GM23248 (cell line): ENCODE data around the gene SEPTIN2. TPM values are rescaled to one million over a fixed set of nuclear protein-coding genes. Genes with fewer than 3 reads are reported as not detected.
"Not testable (repeated sequence)": the region's sequence is repeated elsewhere in the genome, so short reads cannot be mapped to it uniquely, and the experiment has no call there.

Experiments
- DNase-seq: peaks from one replicate; pipeline ENCODE4 v3.0.0-alpha.2; 2015
- H2AFZ ChIP-seq: fragments of 200-600 bp; sonication (generic); 2 replicates; pipeline ENCODE4 v1.6.1; 2016; ENCODE audit warnings: antibody characterized with exemption
- H3F3A ChIP-seq: fragments of 200-600 bp; sonication (generic); 2 replicates; pipeline ENCODE4 v1.6.1; 2016; ENCODE audit warnings: mild to moderate bottlenecking, antibody characterized with exemption, mixed run types; ENCODE audit not compliant: insufficient read depth
- H3K27ac ChIP-seq: fragments of 200-600 bp; sonication (generic); 2 replicates; pipeline ENCODE4 v1.5.1; 2016; ENCODE audit warnings: mild to moderate bottlenecking
- H3K27me3 ChIP-seq: fragments of 200-600 bp; sonication (generic); replicated peaks from 2 replicates; pipeline ENCODE4 v1.6.1; 2016; ENCODE audit warnings: mild to moderate bottlenecking; ENCODE audit not compliant: insufficient read depth
- H3K36me3 ChIP-seq: fragments of 200-600 bp; sonication (generic); 2 replicates; pipeline ENCODE4 v1.6.1; 2016; ENCODE audit warnings: low read depth, mild to moderate bottlenecking
- H3K4me1 ChIP-seq: fragments of 200-600 bp; sonication (generic); 2 replicates; pipeline ENCODE4 v1.6.1; 2016; ENCODE audit warnings: mild to moderate bottlenecking; ENCODE audit not compliant: insufficient read depth
- H3K4me2 ChIP-seq: fragments of 200-600 bp; sonication (generic); one replicate; pipeline ENCODE4 v1.6.1; 2016; ENCODE audit warnings: mild to moderate bottlenecking; ENCODE audit not compliant: unreplicated experiment
- H3K4me3 ChIP-seq: fragments of 200-600 bp; sonication (generic); 2 replicates; pipeline ENCODE4 v1.5.1; 2016; ENCODE audit warnings: mild to moderate bottlenecking
- H3K79me2 ChIP-seq: fragments of 200-600 bp; sonication (generic); 2 replicates; pipeline ENCODE4 v1.6.1; 2016; ENCODE audit warnings: mild to moderate bottlenecking; ENCODE audit not compliant: insufficient read depth
- H3K9ac ChIP-seq: fragments of 200-600 bp; sonication (generic); 2 replicates; pipeline ENCODE4 v1.6.1; 2016; ENCODE audit warnings: mild to moderate bottlenecking
- H3K9me2 ChIP-seq: fragments of 200-600 bp; sonication (generic); 2 replicates; pipeline ENCODE4 v1.6.1; 2016; ENCODE audit warnings: mixed run types, mild to moderate bottlenecking, moderate library complexity; ENCODE audit not compliant: insufficient read depth
- H3K9me3 ChIP-seq: fragments of 200-600 bp; sonication (generic); one replicate; pipeline ENCODE4 v1.6.1; 2017; ENCODE audit warnings: low read depth
- H4K20me1 ChIP-seq: fragments of 200-600 bp; sonication (generic); 2 replicates; pipeline ENCODE4 v1.6.0; 2016; ENCODE audit not compliant: insufficient read depth
- EZH2 ChIP-seq: fragments of 200-600 bp; sonication (generic); IDR thresholded peaks from 2 replicates; pipeline ENCODE4 v1.6.1; 2018; ENCODE audit warnings: antibody characterized with exemption, mild to moderate bottlenecking; ENCODE audit not compliant: insufficient read depth, poor library complexity, severe bottlenecking
- EZH2phosphoT487 ChIP-seq: fragments of 200-600 bp; sonication (generic); IDR thresholded peaks from 2 replicates; pipeline ENCODE4 v1.6.1; 2018; ENCODE audit warnings: antibody characterized with exemption, moderate library complexity, mild to moderate bottlenecking, low read depth; ENCODE audit not compliant: insufficient read depth
- WGBS, 2 experiments: methylation state at CpG; one replicate each; pipeline ENCODE4 v1.1.6; 2015 to 2017; ENCODE audit warnings: low lambda C conversion rate in 2 of 2, low coverage in 1 of 2; ENCODE audit errors: missing lambda C conversion rate in 2 of 2; 5-methylcytosine and 5-hydroxymethylcytosine counted together
- in situ Hi-C: fragments of 300-500 bp; cut with MboI; formaldehyde crosslinking; loops from 2 replicates; pipeline ENCODE4 v1.15.0; 2020
- polyA plus RNA-seq: library from polyadenylated mRNA; unstranded; fragments of >200 nt; fragmentation: Nextera tagmentation; extraction: Ambion mirVana; gene quantifications from 2 replicates; pipeline ENCODE4 v1.2.1, GENCODE V29; 2016
- total RNA-seq: library from RNA; depleted of rRNA; stranded (reverse); fragments of >200 nt; shearing (Covaris generic); gene quantifications from 2 replicates; pipeline ENCODE4 v1.2.3, GENCODE V29; 2014

The SEPTIN2 gene
- total and polyA plus RNA-seq, 2 experiments from 2014 or later: 499 to 512 TPM

DNA sequence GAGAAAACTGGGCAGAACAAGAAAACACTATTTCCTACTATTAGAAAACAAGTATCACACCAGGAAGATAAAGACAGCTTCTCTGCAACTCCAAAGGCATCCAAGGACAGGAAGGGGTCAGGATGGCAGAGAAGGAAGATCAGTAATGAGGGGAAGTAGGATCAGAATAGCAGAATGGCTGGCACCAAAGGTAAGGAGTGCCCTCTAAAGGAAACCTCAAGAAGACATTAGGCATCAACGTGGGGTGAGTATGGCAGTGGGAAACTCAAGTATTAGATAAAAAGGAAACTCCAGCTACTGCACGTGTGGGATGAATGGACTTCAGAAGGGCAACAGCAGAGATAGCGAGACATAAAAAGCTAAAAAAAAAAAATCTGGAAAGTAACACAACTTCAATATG is 26.1 kb upstream of the SEPTIN2 start:
- peaks cover 4% of the 10 kb centered on the region; the same call in 1 of the 2 replicates for H4K20me1 ChIP-seq
- no peak for TF ChIP-seq EZH2
- no peak for TF ChIP-seq EZH2phosphoT487
- H3K27ac ChIP-seq: no peak overlapping the region
- no peaks in the 10 kb centered on the region for H3K9me3 ChIP-seq
- H2AFZ ChIP-seq: no peak overlapping the region
- in situ Hi-C loops: no loop called here
- no peak overlapping the region for H3K4me2 ChIP-seq
- DNase-seq: no peak
- 0 out of 2 replicates have a peak, but pooled peaks cover 9% of the 10 kb centered on the region for H3K4me1 ChIP-seq
- H3K36me3 ChIP-seq: no peaks in the 10 kb centered on the region
- H3K79me2 ChIP-seq: peaks cover 100% of the 10 kb centered on the region
- H3K9me2 ChIP-seq: no peaks in the 10 kb centered on the region
- 55 to 66% methylated on average over 3 of the region's 3 CpGs for WGBS, 2 experiments
- peaks cover 5% of the 10 kb centered on the region for H3F3A ChIP-seq
- no peak overlapping the region for H3K4me3 ChIP-seq
- no peaks in the 10 kb centered on the region for H3K27me3 ChIP-seq
- H3K9ac ChIP-seq: no peak overlapping the region

DNA sequence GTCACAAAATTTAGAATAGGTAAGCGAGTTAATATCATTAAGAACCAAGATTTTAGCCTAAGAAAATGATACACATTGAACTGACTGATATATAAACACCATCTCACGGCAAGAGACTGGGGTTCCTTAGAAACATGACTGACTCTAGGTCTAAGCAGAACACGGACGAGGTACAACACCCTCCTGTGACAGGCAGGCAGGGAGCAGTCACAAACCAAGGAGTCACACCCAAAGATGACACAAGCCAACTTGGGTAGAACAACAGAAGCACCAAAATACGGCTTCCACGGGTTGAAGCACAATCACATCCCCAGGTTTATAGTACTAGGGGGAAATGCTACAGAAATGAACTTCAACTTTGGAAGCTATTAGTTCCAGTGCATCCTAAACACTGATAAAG is 24.6 kb upstream of the SEPTIN2 start:
- Histone ChIP-seq H3K36me3 (no peaks in the 10 kb centered on the region), H3K27me3 (no peaks in the 10 kb centered on the region), H3K4me1 (peaks cover 9% of the 10 kb centered on the region; the same call in 1 of the 2 replicates), H2AFZ (no peak overlapping the region), H3F3A (peaks cover 5% of the 10 kb centered on the region), H3K9me2 (no peaks in the 10 kb centered on the region), H3K9me3 (no peaks in the 10 kb centered on the region), H3K27ac (no peak overlapping the region), H3K4me2 (no peak overlapping the region), H4K20me1 (peaks cover 9% of the 10 kb centered on the region; the same call in 1 of the 2 replicates), H3K9ac (no peak overlapping the region), H3K4me3 (no peak overlapping the region), H3K79me2 (peaks cover 100% of the 10 kb centered on the region)
- WGBS, 2 experiments: 61 to 63% methylated on average over 6 of the region's 6 CpGs
- TF ChIP-seq EZH2phosphoT487 (no peak), EZH2 (no peak)
- in situ Hi-C loops: no loop called here
- no peak for DNase-seq

DNA sequence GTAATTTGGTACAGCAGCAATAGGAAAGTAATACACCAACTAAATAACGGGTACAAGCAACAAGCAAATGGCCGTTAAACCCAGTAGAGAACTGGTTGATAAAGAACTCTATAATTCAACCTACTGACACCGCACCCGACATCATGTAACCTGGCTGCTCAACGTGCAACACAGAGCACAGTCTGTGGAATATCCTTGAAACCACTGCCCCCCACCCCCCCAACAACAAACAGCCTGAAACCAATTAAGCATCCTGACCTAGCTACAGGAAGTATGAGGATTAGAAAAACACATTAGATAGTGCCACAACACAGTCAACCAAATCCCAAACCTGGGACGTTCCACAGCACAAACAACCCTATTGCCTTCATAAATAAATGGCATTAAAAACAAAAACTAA is 23.7 kb upstream of the SEPTIN2 start:
- Histone ChIP-seq H3K27me3 (no peaks in the 10 kb centered on the region), H3K9ac (no peak overlapping the region), H2AFZ (no peak overlapping the region), H3F3A (peaks cover 5% of the 10 kb centered on the region), H3K36me3 (0 out of 2 replicates have a peak, but pooled peaks cover 3% of the 10 kb centered on the region), H3K27ac (no peak overlapping the region), H3K4me1 (peaks cover 9% of the 10 kb centered on the region; the same call in 1 of the 2 replicates), H4K20me1 (peaks cover 9% of the 10 kb centered on the region; the same call in 1 of the 2 replicates), H3K9me2 (no peaks in the 10 kb centered on the region), H3K79me2 (peaks cover 100% of the 10 kb centered on the region), H3K9me3 (no peaks in the 10 kb centered on the region), H3K4me3 (no peak overlapping the region), H3K4me2 (no peak overlapping the region)
- TF ChIP-seq EZH2 (no peak), EZH2phosphoT487 (no peak)
- 67 to 70% methylated on average over 6 of the region's 6 CpGs for WGBS, 2 experiments
- in situ Hi-C loops: no loop called here
- DNase-seq: no peak

DNA sequence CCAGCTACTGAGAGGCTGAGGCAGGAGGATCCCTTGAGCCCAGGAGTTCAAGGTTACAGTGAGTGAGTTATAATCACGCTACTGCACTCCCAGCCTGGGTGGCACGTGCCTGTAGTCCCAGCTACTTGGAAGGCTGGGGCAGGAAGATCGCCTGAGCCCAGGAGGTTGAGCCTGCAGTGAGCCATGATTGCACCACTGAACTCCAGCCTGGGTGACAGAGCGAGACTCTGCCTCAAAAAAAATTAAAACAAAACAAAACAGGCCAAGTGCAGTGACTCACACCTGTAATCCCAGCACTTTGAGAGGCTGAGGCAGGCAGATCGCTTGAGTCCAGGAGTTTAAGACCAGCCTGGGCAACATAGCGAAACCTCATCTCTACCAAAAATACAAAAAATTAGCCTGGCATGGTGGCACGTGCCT is 22.3 kb upstream of the SEPTIN2 start:
- H3K4me1 ChIP-seq, H3K36me3 ChIP-seq, H3F3A ChIP-seq, H3K9ac ChIP-seq, H2AFZ ChIP-seq, in situ Hi-C loops, H3K27me3 ChIP-seq, H3K9me3 ChIP-seq, H3K9me2 ChIP-seq, H3K4me3 ChIP-seq: not testable (repeated sequence)
- H3K4me2 ChIP-seq: peak overlapping the region; percentile 18
- H3K27ac ChIP-seq: peak overlapping the region; percentile 61
- peaks cover 13% of the 10 kb centered on the region; the same call in 1 of the 2 replicates for H4K20me1 ChIP-seq
- H3K79me2 ChIP-seq: peaks cover 100% of the 10 kb centered on the region
- WGBS, 2 experiments: 53 to 62% methylated on average over 7 of the region's 7 CpGs
- DNase-seq: peak; percentile 67
